Measurements from ENCODE around the gene AK8. TPM values are rescaled to one million over a fixed set of nuclear protein-coding genes. Genes with fewer than 3 reads are reported as not detected.

The AK8 gene
- total and polyA plus RNA-seq, 2 experiments from 2014 or later, result 0.14 to 0.78 TPM

DNA sequence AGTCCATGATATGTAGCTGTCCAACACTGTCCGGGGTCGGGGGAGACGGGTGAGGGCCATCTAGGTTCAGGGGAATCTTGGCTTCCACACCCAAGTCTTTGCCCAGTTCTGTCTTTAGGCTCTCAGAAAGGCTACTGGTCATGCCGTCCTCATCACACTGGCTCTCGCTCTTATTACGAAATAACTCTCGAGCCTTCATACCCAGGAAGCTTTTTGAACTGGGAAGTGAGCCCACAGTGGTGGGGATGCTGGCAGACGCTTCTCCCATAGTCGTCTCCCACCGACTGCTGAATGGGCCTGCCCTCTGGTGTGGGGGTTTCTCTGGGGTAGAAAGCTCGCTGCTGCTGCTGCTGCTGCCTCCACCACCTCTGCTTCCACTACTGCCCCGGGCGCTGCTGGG is 18.2 kb upstream of the AK8 start:
- no peak overlapping the region for H3K27ac ChIP-seq (ENCODE audit: low read depth)
- no peaks in the 10 kb centered on the region for H3K4me1 ChIP-seq (ENCODE audit: insufficient read depth)
- H4K20me1 ChIP-seq (replicated peaks; ENCODE audit: insufficient read depth), result 0 out of 2 replicates have a peak, but pooled peaks cover 11% of the 10 kb centered on the region
- ATAC-seq (no peak), DNase-seq (ENCODE audit: low spot score) (no peak)
- Mint-ChIP-seq H3K36me3 (ENCODE audit: low read depth) (peaks cover 33% of the 10 kb centered on the region), H3K27ac (no peak overlapping the region), H3K4me3 (no peak overlapping the region), H3K27me3 (ENCODE audit: insufficient read depth, low read depth, poor library complexity) (peaks cover 8% of the 10 kb centered on the region), H3K9me3 (no peaks in the 10 kb centered on the region), H3K4me1 (no peaks in the 10 kb centered on the region; the same call in 2 of the 3 replicates)
- H3K27me3 ChIP-seq (ENCODE audit: insufficient read depth), result no peaks in the 10 kb centered on the region
- no peaks in the 10 kb centered on the region for H3F3A ChIP-seq (replicated peaks; ENCODE audit: low read depth)
- no peaks in the 10 kb centered on the region for H3K79me2 ChIP-seq (replicated peaks; ENCODE audit: insufficient read depth)
- H3K36me3 ChIP-seq (ENCODE audit: insufficient read depth), result peaks cover 23% of the 10 kb centered on the region
- H3K9me2 ChIP-seq (ENCODE audit: insufficient read depth), result no peaks in the 10 kb centered on the region
- H2AFZ ChIP-seq, result no peak overlapping the region
- TF ChIP-seq, protein P1, sequence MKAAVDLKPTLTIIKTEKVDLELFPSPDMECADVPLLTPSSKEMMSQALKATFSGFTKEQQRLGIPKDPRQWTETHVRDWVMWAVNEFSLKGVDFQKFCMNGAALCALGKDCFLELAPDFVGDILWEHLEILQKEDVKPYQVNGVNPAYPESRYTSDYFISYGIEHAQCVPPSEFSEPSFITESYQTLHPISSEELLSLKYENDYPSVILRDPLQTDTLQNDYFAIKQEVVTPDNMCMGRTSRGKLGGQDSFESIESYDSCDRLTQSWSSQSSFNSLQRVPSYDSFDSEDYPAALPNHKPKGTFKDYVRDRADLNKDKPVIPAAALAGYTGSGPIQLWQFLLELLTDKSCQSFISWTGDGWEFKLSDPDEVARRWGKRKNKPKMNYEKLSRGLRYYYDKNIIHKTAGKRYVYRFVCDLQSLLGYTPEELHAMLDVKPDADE (IDR thresholded peaks at IDR 0.05), result no peak
- TF ChIP-seq STAT1 (IDR thresholded peaks at IDR 0.05; ENCODE audit: unreplicated experiment) (no peak), JUNB (IDR thresholded peaks at IDR 0.05; ENCODE audit: unreplicated experiment) (no peak), NANOG (IDR thresholded peaks at IDR 0.05; ENCODE audit: borderline replicate concordance) (no peak), ZNF114 (CRISPR knock-in tag; IDR thresholded peaks at IDR 0.05) (no peak), ZNF331 (CRISPR knock-in tag; IDR thresholded peaks at IDR 0.05; ENCODE audit: low read depth) (no peak), EZH2 (IDR thresholded peaks at IDR 0.05; ENCODE audit: low read depth, unreplicated experiment) (no peak)
- no peak overlapping the region for H3K4me3 ChIP-seq
- no peak overlapping the region for H3K4me2 ChIP-seq

DNA sequence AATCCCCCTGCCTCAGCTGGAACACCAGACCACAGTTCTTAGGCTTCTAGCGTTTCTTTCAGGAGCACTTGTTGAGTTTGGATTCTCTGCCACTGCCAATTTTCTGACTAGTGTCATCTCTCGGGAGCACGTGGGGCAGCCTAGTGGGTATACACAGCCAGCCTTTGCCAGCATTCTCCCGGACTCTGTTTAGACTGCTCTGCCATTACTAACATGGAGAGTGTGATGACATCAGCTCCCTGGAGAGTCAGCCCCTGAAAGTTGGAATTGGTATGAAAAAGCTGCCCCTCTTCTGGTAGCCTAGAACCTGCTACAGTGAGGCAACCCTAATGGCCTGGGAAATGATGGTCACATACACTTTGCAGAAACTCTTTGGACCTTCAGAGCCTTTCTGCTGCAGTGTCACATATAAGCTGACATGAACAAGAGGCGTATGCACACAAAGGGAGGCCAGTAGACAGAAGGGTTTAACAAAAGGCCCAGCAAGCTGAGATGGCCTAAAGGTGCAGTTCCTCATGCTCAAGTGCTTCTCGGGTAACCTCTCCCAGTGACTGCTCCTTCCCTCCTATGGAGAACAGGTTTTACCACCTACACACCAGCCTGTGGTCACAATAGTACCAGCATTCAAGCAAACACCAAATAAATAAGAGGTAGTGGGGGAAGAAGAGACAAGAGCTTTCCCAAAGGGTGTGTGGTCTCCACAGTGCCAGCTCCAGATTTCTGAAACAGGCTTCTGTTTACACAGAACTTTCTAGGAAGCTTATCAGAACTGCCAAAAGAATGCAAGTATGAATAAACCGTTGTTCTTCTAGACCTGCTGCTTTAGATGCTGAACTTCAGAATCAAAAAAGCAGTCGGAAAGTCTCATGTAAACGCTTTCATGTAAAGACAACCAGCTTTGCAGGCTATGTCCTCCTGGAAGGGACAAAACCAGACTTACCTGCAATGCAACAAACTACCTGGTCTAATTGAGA is 17.1 kb upstream of the AK8 start:
- no peaks in the 10 kb centered on the region for H3K9me3 Mint-ChIP-seq
- no peaks in the 10 kb centered on the region; the same call in 2 of the 3 replicates for H3K4me1 Mint-ChIP-seq
- DNase-seq (ENCODE audit: low spot score) (no peak), ATAC-seq (no peak)
- no peaks in the 10 kb centered on the region for H3F3A ChIP-seq (replicated peaks; ENCODE audit: low read depth)
- no peaks in the 10 kb centered on the region for H3K9me2 ChIP-seq (ENCODE audit: insufficient read depth)
- H3K27ac ChIP-seq (ENCODE audit: low read depth), result no peak overlapping the region
- H3K79me2 ChIP-seq (replicated peaks; ENCODE audit: insufficient read depth), result no peaks in the 10 kb centered on the region
- no peak overlapping the region for H2AFZ ChIP-seq
- 0 out of 2 replicates have a peak, but pooled peaks cover 9% of the 10 kb centered on the region for H4K20me1 ChIP-seq (replicated peaks; ENCODE audit: insufficient read depth)
- no peaks in the 10 kb centered on the region for H3K4me1 ChIP-seq (ENCODE audit: insufficient read depth)
- H3K4me2 ChIP-seq, result no peak overlapping the region
- peaks cover 14% of the 10 kb centered on the region; the same call in 1 of the 2 replicates for H3K36me3 ChIP-seq (ENCODE audit: insufficient read depth)
- no peaks in the 10 kb centered on the region for H3K27me3 ChIP-seq (ENCODE audit: insufficient read depth)
- no peak overlapping the region for H3K4me3 Mint-ChIP-seq
- peaks cover 8% of the 10 kb centered on the region for H3K27me3 Mint-ChIP-seq (ENCODE audit: insufficient read depth, low read depth, poor library complexity)
- no peak overlapping the region for H3K27ac Mint-ChIP-seq
- H3K4me3 ChIP-seq, result no peak overlapping the region
- peaks cover 25% of the 10 kb centered on the region for H3K36me3 Mint-ChIP-seq (ENCODE audit: low read depth)
- no peak for TF ChIP-seq JUNB (IDR thresholded peaks at IDR 0.05; ENCODE audit: unreplicated experiment)
- TF ChIP-seq STAT1 (IDR thresholded peaks at IDR 0.05; ENCODE audit: unreplicated experiment), result no peak
- TF ChIP-seq EZH2phosphoT487 (IDR thresholded peaks at IDR 0.05; ENCODE audit: unreplicated experiment), result no peak
- TF ChIP-seq CREB1 (CRISPR knock-in tag; IDR thresholded peaks at IDR 0.05; ENCODE audit: low read depth), result no peak
- TF ChIP-seq, protein P1 (IDR thresholded peaks at IDR 0.05), result no peak
- TF ChIP-seq, protein P2, sequence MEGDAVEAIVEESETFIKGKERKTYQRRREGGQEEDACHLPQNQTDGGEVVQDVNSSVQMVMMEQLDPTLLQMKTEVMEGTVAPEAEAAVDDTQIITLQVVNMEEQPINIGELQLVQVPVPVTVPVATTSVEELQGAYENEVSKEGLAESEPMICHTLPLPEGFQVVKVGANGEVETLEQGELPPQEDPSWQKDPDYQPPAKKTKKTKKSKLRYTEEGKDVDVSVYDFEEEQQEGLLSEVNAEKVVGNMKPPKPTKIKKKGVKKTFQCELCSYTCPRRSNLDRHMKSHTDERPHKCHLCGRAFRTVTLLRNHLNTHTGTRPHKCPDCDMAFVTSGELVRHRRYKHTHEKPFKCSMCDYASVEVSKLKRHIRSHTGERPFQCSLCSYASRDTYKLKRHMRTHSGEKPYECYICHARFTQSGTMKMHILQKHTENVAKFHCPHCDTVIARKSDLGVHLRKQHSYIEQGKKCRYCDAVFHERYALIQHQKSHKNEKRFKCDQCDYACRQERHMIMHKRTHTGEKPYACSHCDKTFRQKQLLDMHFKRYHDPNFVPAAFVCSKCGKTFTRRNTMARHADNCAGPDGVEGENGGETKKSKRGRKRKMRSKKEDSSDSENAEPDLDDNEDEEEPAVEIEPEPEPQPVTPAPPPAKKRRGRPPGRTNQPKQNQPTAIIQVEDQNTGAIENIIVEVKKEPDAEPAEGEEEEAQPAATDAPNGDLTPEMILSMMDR (conservative IDR thresholded peaks at IDR 0.05; ENCODE audit: low read depth in 2 of 2), result no peak
- no peak for TF ChIP-seq ZNF331 (CRISPR knock-in tag; IDR thresholded peaks at IDR 0.05; ENCODE audit: low read depth)
- TF ChIP-seq ZNF114 (CRISPR knock-in tag; IDR thresholded peaks at IDR 0.05), result no peak
- TF ChIP-seq, protein P3, sequence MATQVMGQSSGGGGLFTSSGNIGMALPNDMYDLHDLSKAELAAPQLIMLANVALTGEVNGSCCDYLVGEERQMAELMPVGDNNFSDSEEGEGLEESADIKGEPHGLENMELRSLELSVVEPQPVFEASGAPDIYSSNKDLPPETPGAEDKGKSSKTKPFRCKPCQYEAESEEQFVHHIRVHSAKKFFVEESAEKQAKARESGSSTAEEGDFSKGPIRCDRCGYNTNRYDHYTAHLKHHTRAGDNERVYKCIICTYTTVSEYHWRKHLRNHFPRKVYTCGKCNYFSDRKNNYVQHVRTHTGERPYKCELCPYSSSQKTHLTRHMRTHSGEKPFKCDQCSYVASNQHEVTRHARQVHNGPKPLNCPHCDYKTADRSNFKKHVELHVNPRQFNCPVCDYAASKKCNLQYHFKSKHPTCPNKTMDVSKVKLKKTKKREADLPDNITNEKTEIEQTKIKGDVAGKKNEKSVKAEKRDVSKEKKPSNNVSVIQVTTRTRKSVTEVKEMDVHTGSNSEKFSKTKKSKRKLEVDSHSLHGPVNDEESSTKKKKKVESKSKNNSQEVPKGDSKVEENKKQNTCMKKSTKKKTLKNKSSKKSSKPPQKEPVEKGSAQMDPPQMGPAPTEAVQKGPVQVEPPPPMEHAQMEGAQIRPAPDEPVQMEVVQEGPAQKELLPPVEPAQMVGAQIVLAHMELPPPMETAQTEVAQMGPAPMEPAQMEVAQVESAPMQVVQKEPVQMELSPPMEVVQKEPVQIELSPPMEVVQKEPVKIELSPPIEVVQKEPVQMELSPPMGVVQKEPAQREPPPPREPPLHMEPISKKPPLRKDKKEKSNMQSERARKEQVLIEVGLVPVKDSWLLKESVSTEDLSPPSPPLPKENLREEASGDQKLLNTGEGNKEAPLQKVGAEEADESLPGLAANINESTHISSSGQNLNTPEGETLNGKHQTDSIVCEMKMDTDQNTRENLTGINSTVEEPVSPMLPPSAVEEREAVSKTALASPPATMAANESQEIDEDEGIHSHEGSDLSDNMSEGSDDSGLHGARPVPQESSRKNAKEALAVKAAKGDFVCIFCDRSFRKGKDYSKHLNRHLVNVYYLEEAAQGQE (IDR thresholded peaks at IDR 0.05; ENCODE audit: unreplicated experiment), result no peak
- TF ChIP-seq POLR2AphosphoS5 (IDR thresholded peaks at IDR 0.05; ENCODE audit: low read depth), result no peak
- TF ChIP-seq EZH2 (IDR thresholded peaks at IDR 0.05; ENCODE audit: low read depth, unreplicated experiment), result no peak
- TF ChIP-seq NANOG (IDR thresholded peaks at IDR 0.05; ENCODE audit: borderline replicate concordance), result no peak

Data from GM23338 (cell line).